ENCODE data around the gene ZBTB20.

Gene ZBTB20

DNA sequence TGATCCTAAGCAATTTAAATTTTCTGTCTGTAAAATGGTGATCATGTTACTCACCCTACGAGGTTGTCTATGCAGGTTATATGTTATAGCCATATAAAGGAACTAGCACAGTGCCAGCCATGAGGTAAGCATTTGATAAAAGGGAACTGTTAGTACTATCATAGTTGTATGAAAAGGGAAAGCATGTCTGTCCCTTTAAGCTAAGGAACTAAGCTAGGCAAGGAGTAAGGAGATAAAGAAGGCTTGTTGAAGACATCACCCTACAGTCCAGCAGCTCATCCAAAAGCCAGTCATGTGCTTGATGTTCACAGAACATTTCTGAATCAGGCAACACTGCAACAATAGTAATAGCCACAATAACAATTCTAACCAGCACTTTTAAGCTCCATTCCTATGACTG lies 243.9 kb downstream of the ZBTB20 start:
- DNase-seq = no peak

DNA sequence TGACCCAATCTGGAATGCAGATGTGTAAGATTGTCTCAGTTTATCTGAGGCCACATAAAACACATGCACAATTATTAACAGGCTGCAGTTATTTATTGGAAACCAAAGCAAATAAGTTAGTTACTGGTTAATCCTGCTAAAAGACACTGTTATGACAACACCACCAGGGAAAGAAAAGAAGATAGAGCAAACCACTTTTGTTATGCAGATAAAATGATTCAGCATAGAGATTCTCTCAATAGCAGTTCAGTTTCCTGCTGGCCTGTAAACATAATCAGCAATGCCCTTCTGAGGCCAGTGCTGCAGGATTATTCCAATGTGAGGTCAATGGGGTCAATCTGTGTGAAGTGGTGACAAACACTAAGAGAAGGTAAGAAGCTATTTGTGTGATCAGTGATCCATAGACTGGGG lies 244.4 kb downstream of the ZBTB20 start:
- DNase-seq = no peak

DNA sequence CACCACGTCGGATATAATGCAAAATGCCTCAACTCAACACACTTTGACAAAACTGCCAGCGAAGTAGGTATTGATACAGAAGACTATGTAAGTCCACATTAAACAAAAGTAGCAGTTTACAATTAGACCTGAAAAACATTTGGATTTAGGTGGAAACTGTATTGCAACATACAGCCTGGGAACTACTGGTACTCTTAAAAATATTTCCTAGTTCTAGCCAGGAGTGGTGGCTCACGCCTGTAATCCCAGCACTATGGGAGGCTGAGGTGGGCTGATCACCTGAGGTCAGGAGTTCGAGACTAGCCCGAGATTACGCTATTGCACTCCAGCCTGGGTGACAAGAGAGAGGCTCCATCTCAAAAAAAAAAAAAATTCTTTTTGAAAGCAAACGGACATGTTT lies 246.2 kb downstream of the ZBTB20 start:
- DNase-seq = no peak

DNA sequence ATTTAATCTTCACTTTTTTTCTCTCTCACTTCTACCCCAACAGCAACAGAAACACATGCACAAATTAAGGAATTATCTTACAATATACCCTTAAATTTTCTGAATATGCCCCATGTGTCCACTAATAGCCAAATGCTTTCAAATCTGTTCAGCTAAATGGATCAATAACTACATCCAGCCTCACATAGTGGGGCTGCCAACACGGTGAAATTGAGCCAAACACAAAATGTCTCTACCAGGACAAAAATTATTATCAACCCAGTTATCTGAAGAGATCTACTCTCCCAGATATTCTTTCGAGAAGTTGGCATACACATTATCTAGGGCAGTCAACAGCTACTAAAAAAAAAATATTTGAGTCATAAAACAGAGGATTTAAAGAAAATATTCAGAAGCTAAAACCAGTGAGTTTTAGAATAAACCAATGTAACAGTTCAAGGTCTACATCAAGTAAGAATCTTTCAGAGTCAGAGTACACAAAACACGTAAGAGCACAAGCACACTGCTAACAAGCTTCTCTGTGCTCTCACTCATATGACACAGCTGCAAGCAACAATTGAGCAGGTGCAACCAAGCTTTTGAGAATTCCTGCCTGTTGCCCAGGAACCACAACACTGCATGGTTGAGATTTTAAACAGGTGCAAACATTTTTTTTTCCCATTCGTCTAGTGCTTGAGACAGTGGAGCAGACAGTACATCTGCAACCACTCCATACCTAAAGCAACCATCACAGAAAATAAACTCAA lies 247.7 kb downstream of the ZBTB20 start:
- DNase-seq = no peak

DNA sequence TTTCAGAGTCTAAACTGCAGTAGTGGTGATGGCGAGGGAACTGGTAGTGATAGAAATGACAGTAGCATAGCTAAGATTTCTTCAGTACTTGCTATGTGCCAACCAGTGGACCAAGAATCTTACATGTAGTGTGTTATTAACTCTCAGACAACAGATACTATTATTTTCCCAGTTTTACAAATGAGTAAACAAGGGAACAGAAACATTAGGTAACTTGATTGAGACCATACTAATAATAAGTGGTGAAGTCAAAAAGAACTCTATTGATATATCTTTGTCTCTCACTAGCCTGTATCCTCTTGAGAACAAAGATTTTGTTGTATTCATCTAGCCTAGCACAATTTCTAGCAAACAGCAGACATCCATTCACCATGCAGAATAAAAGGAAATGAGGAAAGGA lies 250.1 kb downstream of the ZBTB20 start:
- no peak for DNase-seq

DNA sequence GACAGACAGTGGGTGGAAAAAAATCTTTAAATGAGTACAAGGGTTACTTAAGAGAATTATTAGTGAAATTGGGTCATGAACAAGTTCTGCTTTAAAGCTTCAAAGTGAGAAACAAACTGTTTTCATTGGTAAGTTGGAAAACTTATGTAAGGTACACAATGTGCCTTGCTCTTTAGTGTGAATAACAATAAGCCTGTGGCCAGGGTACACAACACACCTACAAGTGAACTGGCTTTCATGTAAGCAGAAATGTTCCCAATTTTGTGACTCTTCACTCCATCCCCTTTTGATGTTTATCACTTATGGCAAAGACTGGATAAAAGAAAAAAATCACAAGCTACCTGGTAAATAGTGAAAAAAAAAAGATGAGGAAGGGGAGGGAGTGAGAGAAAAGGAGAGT lies 253.7 kb downstream of the ZBTB20 start:
- no peak for DNase-seq

GRCh38 chr3:114892880-114893279 lies 254.2 kb downstream of the ZBTB20 start:
- no peak for DNase-seq

DNA sequence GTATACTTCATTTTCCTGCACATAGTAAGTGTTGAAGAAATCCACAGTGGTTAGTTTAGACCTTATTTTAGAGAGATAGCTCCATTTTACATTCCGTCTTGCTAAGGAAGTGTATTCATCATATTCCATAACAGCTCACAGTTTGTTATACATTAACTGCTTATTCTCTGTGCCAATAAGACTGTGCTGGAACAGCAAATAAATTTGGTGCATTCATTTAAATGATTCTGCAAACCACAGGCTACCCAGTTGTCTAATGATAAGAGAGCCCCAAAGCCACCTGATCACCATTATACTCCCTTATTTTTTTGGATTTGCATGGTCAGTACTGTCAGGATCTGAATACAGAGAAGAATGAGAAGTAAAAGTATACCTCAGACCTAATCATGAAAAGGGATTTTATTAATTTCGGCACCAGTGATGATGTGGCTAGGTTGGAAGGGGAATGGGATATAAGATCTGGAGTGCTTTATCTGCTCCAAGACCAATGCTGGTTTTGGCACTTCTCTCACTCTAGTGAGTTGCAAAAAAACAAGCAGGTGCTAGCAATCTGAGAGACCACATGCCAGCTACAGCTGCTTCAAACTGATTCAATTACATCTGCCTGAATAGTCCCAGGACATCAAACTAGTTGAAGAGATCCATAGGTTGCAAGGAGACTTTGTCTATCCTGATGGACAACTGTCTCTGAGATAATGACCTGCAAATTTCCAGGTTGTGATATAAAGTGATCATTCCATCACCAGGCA lies 254.8 kb downstream of the ZBTB20 start:
- DNase-seq = no peak

- no peak for DNase-seq
Measured at GRCh38 chr3:114887806-114888205, 259.3 kb downstream of the ZBTB20 start.

DNA sequence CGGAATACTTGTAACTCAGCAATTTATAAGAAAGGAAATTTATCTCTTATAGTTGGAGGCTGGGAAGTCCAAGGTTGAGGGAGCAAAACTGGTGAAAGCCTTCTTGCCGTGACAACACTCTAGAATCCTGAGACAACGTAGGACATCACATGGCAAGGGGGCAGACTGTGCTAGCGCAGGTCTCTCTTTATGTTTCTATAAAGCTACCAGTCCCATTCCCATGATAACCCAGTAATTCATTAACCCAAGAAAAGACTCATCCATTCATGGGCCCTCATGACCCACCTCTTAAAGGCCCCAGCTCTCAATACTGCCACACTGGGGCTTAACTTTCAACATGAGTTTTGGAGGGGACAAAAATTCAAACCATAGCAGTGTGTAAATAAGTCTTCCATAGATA lies 260.2 kb downstream of the ZBTB20 start:
- DNase-seq = no peak

- no peak for DNase-seq
Measured at GRCh38 chr3:114884213-114884923, 262.7 kb downstream of the ZBTB20 start.

DNA sequence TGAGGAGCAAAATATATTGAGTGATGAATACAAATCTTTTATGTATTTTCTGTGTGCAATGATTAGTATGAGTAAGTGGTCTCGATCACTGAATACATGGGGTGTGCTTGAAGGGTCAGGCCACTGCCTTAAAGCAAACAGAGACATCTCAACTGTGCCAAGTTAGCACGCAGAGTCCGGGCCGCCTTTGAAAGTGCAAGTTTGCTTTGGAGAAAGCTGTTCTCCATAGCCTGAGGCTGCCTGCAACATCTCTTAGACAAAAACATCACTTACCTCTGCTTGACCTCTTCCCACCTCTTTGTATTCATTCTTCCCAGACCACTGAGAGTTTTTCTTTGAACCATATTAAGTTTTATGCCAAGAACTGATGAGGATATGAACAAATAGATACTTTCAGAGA lies 267.0 kb downstream of the ZBTB20 start:
- DNase-seq = no peak

GRCh38 chr3:114879059-114880031 lies 267.7 kb downstream of the ZBTB20 start:
- no peak for DNase-seq

DNA sequence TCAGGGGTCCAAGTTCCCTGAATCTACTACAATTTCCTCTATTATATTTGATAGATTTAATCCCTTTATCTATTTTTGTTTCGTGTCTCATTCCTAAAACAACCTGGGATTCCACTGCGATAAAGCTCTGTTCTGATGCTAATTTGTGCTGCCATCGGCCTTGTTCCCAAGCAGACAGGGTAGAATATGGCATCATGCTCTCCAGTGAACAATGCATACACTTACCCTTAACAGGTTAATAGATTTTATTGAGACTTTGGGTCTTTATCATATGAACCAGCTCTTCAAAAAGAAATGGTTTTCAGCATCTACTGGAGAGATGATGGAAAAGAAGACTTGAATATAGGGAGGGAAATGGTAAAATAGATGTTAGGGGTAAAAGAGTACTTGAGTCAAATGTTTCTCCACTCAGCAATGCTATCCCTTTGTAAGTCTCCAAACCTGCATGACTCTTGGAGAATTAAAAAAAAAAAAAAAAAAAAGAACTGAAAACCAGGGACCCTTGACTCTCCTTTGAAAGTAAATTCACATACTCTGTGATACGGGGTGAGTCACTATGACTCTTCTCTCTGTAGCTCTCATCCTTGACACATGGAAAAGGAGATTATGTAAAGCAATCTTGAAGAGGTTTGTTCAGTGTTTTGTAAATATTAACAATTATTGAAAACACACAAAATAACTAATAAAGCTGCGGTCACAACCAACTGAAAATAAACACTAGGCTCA lies 268.8 kb downstream of the ZBTB20 start:
- DNase-seq = no peak

DNA sequence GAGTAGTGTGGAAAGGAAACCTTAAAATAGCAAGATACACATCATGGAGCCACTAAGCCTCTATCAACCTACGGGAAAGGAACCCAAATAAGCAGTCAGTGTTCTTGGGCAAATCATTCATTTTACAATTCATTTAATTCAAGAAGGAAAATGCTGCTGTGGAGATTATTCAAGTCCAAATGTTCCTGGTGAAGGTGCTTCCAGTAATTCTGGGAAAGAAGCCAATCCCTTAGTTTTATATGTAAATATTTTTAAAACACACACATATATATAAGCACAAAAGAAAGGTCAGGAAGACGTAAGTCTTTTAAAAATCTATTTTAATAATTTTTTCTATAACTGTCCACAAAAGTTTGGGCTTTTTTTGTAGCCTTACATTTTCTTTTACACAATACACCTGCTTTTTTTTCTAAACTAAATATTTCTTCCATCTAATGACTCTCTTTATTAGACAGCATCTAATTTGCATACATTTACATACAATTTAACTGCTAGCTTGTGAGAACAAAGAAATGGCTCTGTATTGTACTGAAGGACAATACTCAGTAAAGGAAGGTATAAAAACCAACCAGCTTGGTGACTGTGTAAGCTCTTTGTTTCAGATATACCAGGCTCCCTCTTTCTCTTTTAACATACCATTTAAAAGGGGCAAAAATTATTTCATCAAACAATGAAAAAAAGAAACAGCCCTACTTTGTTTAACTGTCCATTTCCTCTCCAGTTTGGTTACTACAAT lies 269.5 kb downstream of the ZBTB20 start:
- DNase-seq = no peak

- DNase-seq = no peak
Measured at GRCh38 chr3:114874522-114874971, 272.5 kb downstream of the ZBTB20 start.

DNA sequence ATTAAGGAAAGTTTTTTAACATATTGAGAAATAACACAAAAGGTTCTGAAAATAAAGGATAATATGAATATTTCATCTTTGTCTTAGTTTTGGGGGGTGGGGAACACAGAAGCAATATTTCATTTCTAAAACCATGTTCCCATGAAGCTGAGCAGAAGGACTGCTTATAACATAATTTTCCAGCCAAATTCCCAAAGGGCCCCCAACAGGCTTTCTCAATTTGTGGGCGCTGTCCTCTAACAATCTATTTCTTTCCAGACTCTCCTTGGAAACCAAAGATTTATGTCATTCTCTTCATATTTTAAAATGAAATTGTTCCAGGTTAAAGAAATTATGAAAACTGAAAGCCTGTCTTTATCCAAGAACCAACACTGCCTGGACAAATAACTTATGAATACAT lies 273.5 kb downstream of the ZBTB20 start:
- DNase-seq = no peak

DNA sequence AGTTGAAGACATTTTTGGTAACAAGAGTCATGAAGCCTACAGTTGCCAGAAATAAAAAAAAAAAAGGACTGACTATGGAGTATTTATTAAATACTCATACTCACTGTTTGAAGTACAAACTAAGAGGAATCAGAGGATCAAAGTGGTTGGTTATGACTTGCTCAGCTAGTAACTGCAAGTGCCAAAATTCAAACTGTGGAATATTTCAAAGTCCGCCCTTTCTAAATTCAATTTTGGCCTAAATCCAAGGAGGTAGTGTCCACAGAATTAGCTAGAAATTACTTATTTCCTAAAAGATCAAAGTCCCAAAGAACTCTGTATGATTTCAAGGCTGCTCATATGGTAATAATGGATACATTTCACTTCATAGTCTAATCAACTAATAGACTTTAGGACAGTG lies 274.5 kb downstream of the ZBTB20 start:
- DNase-seq = no peak

GRCh38 chr3:114872050-114872449 lies 275.0 kb downstream of the ZBTB20 start:
- DNase-seq = no peak

DNA sequence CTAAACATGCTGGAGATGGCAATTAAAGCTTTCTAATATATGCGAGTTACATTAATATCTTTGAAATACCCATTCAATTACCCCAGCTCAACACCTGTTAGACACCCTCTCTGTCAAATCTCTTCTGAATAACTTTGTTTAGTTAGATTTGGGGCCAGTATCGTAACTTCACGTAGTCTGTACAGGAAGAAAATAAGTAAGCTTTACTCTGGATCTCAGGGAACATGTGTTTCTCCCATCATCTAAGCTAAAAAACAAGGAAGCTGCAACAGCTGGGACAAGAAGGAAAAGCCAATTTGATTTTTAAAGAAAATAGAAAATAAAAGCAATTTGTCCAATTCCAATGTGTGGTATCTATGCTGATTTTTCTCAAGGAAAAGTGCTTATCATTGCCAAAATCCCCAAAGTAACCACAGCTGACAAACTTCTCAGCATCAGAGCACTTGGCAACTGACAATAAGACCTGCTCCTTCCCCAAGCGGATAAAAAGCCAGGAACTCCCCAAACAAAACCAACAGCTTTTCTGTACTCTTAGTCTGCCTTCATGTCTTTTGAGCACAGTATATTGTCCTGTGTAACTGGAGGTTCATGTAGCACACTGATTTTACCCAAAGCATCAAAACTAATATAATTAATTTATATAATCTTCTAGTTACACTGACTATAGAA lies 279.1 kb downstream of the ZBTB20 start:
- DNase-seq = no peak
